GM21723 (cell line): Measurements from ENCODE around the gene APCDD1L.
"Not testable (repeated sequence)": the region's sequence is repeated elsewhere in the genome, so short reads cannot be mapped to it uniquely, and the experiment has no call there.

Source experiments
- ATAC-seq: cut with Tn5 transposase; IDR thresholded peaks from one replicate; pipeline ENCODE4 v1.9.1; 2021; ENCODE audit warnings: mild to moderate bottlenecking, moderate library complexity; ENCODE audit not compliant: unreplicated experiment

APCDD1L gene

DNA sequence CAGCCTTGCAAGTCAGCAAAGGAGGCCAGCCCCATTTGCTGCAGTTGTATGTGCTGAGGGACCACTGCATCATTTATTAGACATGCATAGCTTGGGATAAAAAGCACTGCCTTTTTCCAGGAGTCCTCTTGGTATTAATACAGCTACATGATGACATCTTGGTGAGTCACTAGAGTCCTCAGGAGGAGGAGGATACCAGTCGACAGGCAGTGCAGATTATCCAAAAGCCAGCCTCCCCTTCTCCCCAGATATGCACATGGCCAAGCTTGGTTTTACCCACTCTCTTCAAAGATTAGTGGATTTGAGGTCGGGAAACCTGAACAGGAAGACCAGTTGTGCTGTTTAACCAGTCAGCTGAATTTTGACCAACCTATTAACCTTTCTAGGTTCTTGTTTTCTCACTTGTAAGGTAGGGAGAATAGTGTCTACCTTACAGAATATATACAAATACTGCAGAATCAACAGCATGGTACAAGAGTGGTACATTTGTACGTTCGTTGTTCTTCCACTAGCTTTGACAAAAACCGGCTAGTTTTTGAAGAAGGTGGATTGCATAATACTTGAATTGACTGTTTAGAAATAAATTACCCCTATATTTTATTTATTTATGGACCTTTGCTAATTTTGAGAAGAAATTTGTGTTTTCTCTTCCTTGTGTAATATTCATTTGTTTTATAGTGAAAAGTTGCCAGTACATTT lies 94.3 kb downstream of the APCDD1L start:
- ATAC-seq, result no peak

DNA sequence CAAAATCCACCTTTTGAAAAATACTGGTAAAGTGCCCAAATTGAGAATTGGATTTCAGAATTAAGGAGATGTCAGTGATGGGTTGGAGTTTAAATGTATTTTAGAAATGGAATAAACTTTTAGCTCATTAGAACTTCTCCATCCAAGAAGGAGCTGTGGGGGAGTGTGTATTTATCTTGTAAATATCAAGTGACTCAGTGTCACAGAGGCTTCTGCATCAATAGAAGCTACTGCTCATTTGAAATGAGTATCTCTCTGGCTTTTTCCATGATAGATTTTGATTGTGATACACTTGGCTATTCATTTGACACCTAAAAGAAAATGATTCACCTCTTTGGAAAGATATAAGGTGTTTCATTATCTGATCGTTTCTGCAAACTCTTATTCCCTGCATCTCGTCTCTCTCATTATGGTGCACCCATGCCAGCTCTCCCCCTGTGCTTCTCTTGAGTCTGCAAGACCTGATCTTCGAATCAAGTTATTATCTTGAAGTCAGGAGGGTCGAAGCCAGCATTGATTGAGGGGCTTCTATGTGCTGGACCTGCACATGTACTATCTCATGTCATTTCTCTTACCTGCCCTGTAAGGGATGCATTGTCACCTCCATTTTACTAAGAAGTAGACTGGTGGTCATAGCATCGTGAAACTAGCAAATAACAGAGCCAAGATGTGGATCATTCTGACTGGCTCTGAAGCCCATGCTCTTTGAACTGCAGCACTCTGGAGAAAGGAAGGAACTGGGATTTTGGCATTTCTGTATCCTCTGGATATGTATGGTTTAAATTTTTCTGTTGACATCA lies 96.0 kb downstream of the APCDD1L start:
- no peak for ATAC-seq

DNA sequence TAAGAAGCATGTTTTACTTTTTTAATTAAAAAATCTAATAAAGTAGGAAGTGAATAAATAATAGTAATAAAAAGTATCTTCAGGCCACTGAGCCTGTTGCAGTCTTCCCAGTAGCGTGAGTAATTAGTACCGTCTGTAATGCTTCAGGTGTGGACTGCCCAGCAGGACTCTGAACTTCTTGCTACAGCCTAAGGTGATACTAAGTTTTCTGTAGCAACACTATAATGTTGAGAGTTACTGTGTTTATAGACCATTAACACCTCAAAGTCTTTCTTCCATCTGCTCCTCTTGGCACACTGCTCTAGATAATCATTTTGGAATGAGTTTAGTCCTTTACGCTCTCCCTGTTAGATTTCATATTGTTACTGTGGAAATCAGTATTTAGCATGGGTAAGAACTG lies 97.8 kb downstream of the APCDD1L start:
- no peak for ATAC-seq

DNA sequence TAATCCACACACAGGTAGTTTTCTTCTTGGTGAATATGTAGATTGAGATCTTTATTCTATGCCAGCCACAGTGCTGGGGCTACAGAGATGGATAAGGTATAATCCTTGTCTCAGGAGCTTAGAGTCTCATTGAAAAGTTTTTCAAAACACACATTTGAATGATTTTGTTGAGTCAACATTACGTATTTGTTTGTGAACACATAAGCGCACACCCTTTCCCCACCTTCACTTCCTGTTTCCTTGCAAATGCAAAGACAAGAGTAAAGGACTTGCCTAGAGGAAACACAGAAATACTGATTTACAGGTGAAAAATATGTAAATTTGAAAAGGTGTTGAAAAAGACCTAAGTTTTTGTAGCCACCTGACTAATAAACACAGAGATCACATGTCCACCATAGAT lies 98.4 kb downstream of the APCDD1L start:
- ATAC-seq, result no peak

DNA sequence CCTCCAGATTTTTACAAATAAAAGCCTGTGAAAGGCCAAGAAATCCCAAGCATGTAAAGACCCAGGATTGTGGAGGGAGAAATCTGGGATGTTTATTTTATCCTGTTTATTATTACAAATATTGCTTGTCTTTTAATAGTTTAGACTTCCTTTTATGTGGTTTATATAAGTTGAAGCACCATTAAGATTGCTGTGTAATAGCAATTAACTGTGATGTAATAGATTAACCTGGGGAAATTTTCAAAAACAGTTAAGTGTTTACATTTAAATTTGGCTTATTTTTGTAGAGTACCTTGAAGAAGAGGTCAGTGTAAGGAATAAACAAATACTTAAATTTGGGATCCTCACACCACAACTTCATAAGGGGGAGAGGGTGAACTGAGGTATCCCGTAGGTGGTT lies 99.1 kb downstream of the APCDD1L start:
- no peak for ATAC-seq

DNA sequence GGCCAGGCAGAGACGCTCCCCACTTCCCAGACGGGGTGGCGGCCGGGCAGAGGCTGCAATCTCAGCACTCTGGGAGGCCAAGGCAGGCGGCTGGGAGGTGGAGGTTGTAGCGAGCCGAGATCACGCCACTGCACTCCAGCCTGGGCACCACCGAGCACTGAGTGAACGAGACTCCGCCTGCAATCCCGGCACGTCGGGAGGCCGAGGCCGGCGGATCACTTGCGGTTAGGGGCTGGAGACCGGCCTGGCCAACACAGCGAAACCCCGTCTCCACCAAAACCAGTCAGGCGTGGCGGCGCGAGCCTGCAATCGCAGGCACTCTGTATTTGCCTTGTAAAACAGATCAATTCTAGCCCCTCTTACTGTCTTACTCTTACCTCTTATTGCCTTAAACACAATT lies 100.4 kb downstream of the APCDD1L start:
- not testable (repeated sequence) for ATAC-seq

DNA sequence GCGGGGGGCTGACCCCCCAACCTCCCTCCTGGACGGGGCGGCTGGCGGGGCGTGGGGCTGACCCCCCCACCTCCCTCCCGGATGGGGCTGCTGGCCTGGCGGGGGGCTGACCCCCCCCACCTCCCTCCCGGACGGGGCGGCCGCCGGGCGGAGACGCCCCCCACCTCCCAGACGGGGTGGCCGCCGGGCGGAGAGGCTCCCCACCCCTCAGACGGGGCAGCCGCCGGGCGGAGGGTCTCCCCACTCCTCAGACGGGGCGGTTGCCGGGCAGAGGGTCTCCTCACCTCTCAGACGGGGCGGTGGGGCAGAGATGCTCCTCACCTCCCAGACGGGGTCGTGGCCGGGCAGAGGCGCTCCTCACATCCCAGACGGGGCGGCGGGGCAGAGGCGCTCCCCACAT lies 101.0 kb downstream of the APCDD1L start:
- ATAC-seq, result not testable (repeated sequence)
